HG03064 (cell line): ENCODE data around the gene HMCN2.
"Not testable (repeated sequence)": the region's sequence is repeated elsewhere in the genome, so short reads cannot be mapped to it uniquely, and the experiment has no call there.

Experiments
- ATAC-seq: cut with Tn5 transposase; IDR thresholded peaks from one replicate; pipeline ENCODE4 v1.9.1; 2021; ENCODE audit warnings: low read depth; ENCODE audit not compliant: unreplicated experiment

HMCN2 gene

GRCh38 chr9:130382636-130383349 is 117.2 kb downstream of the HMCN2 start:
- ATAC-seq = no peak

- ATAC-seq = no peak
Measured at GRCh38 chr9:130383350-130383715, 117.8 kb downstream of the HMCN2 start.

- no peak for ATAC-seq
Measured at GRCh38 chr9:130383979-130384676, 118.6 kb downstream of the HMCN2 start.

- no peak for ATAC-seq
Measured at GRCh38 chr9:130385257-130385656, 119.7 kb downstream of the HMCN2 start.

DNA sequence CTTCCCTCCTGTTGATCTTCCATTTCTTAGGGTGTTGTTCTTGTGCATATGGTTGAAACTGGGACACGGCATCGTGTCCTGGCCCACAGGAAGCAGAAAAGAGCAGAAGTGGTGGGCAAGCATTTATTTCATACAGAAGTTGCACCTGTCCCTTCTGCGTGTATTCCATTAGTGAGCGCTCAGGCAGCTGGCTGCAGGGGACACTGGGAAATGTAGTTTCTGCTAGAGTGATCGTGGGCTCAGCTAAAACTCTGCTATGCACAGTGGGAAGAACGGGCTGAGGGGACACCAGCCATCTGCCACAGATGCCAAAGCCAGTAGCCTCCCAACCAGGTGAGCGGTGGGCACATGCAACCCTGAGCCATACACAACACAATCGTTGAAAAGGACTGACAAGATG is 121.8 kb downstream of the HMCN2 start:
- no peak for ATAC-seq

DNA sequence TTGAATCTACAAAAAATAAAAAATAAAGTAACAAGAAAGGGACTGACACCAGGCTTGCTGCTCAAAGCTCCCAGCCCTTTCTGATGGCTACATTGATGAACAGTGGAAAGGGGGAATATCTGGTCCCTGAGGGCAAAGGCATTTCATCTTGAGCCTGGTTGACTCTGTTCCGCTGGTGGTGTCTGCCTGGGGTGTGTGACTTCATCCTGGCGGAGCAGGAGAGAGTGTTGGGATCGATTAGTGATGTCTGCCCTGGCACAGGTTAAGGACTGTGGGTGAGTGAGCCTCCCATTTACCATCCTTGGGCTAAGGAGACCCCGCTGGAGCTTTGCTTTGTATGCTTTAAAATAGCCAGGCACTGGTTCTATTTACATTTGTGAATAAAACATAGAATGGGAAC is 122.3 kb downstream of the HMCN2 start:
- no peak for ATAC-seq

DNA sequence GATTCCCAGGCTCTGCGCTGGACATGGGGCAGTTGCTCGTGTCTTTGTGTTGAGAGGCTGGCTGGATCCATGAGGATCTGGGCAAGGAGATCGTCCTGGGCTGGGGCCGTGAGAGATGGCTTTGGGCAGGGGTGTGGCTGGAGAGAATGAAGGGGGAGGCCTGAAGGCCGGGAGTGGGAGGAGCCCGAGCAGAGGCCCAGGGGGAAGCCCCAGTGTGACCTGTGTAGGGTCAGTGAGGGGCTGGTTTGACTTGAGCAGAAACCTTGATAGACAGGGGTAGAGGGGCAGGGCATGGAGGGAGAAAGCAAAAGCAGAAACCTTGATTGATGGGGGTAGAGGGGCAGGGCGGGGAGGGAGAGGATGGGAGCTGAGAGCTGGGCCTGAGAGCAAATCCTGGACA is 124.8 kb downstream of the HMCN2 start:
- no peak for ATAC-seq

- ATAC-seq = no peak
Measured at GRCh38 chr9:130390986-130391385, 125.4 kb downstream of the HMCN2 start.

DNA sequence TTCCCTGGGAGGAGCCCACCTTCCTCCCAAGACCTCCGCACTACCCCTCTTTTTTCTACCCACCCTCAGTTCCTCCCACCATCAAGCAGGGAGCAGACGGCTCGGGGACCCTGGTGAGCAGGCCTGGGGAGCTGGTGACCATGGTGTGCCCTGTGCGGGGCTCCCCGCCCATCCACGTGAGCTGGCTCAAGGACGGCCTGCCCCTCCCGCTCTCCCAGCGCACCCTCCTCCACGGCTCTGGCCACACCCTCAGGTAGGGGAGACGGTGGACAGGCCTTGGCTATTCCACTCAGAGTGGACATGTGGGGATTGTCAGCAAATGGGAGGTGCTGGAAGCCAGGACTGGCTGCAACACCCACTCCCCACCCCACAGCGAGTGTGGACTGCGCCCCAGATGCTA is 126.3 kb downstream of the HMCN2 start:
- no peak for ATAC-seq

GRCh38 chr9:130393681-130394071 is 128.1 kb downstream of the HMCN2 start:
- ATAC-seq = no peak

GRCh38 chr9:130394320-130394719 is 128.8 kb downstream of the HMCN2 start:
- no peak for ATAC-seq

DNA sequence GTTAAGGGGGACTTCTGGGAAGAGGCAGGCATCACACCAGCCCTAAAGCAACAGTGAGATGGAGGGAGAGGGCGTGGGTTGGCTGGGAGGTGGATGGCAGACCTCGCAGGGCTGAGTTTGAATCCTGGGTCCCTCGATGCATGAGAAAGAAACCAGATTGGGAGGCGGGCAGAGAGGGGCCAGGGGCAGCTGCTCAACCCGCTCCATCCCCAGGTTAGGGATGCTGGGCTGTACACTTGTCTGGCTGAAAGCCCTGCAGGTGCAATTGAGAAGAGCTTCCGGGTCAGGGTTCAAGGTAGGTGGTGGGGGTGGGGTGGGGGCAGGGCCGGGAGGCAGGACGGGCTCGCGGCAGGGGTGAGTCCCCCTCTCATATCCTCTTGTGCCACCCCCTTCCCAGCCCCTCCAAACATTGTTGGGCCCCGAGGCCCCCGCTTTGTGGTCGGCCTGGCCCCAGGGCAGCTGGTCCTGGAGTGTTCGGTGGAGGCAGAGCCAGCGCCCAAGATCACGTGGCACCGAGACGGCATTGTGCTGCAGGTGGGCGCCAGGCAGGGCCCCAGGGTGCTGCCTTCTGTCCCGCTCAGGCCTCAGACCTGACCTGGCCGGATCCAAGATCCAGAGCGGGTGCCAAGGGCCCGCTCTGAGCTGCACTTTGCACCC is 129.4 kb downstream of the HMCN2 start:
- ATAC-seq = no peak

- no peak for ATAC-seq
Measured at GRCh38 chr9:130395810-130396435, 130.4 kb downstream of the HMCN2 start.

DNA sequence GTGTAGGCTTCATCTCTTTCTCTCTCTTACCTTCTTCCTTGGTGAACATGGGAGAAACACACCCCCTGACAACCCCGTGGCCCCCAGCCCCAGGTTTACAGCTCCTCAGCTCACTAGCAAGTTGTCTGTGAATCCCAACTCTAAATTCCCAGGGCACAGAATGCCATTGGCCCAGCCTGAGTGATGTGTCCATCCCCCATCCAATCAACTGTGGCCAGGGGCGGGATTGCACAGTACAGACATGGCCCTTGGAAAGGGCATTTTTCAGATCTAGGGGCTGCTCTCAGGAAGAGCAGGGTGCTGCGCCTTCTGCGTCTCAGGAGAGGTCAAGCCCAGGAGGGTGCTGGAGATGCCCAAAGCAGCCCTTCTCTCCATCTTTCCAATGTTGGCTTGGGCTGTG is 131.0 kb downstream of the HMCN2 start:
- no peak for ATAC-seq

GRCh38 chr9:130398487-130399240 is 133.1 kb downstream of the HMCN2 start:
- ATAC-seq = no peak

DNA sequence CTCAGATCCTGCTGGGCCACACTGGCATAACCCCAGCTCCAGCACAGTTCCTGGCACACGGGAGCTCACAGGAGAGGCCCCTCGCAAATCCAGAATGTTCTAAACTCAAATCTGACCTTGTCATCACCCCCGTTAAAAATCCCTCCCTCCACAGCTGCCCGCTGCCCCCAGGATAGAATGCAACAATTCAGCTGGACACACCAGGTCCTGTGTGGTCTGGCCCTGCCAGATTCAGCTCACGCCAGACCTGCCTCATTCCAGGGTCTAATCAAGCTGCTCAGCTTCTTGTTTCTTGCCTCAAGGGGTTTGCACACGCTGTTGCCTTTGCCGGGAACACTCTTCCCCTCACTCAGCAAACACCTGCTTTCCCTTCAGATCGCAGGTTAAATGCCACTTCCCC is 134.2 kb downstream of the HMCN2 start:
- ATAC-seq = no peak

GRCh38 chr9:130400870-130401269 is 135.3 kb downstream of the HMCN2 start:
- ATAC-seq = no peak

- ATAC-seq = not testable (repeated sequence)
Measured at GRCh38 chr9:130401742-130402141, 136.2 kb downstream of the HMCN2 start.

- ATAC-seq = no peak
Measured at GRCh38 chr9:130402243-130402642, 136.7 kb downstream of the HMCN2 start.

GRCh38 chr9:130402645-130403440 is 137.3 kb downstream of the HMCN2 start:
- no peak for ATAC-seq
